Tibial nerve (tissue), 4 donors: ENCODE measurements around the gene PREP.

ENCODE experiments used
- EP300 ChIP-seq, 2 donors: sonication (generic); formaldehyde crosslinking; IDR thresholded peaks; one replicate each; pipeline ENCODE4 v1.6.1; 2017; ENCODE audit warnings: antibody characterized with exemption in 2 of 2, mild to moderate bottlenecking in 1 of 2
- POLR2A ChIP-seq, 2 donors: fragments of 450-650 bp; IDR thresholded peaks; one replicate each; pipeline ENCODE4 v1.6.1; 2017; ENCODE audit warnings: antibody characterized with exemption in 2 of 2, mild to moderate bottlenecking in 2 of 2, moderate library complexity in 2 of 2
- TF ChIP-seq, protein P1 (sequence below), 5 experiments: fragments of 200-600 bp in 3 of 5; fragments of 450-650 bp in 2 of 5; sonication (generic) in 3 of 5; IDR thresholded peaks; one replicate each; pipeline ENCODE4 v1.5.1; 2016 to 2019; ENCODE audit warnings: antibody characterized with exemption in 5 of 5, mild to moderate bottlenecking in 3 of 5, moderate library complexity in 2 of 5

DNA sequence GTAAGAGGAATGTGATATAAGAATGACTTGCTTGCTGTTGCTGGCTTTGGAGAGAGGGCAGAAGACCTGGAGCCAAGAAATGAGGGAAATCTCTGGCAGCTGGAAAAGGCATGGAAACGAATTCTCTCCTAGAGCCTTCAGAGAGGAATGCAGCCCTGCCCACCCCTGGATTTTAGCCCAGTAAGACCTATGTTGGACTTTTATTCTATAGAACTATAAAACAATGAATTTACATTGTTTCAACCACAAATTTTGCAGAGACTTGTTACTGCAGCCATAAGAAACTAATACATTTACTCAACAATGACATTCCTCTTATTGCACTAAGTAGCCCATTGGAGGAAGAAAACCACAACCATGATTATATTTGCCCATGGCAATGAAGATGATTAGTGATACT lies 39.5 kb upstream of the PREP start:
- TF ChIP-seq, protein P1, sequence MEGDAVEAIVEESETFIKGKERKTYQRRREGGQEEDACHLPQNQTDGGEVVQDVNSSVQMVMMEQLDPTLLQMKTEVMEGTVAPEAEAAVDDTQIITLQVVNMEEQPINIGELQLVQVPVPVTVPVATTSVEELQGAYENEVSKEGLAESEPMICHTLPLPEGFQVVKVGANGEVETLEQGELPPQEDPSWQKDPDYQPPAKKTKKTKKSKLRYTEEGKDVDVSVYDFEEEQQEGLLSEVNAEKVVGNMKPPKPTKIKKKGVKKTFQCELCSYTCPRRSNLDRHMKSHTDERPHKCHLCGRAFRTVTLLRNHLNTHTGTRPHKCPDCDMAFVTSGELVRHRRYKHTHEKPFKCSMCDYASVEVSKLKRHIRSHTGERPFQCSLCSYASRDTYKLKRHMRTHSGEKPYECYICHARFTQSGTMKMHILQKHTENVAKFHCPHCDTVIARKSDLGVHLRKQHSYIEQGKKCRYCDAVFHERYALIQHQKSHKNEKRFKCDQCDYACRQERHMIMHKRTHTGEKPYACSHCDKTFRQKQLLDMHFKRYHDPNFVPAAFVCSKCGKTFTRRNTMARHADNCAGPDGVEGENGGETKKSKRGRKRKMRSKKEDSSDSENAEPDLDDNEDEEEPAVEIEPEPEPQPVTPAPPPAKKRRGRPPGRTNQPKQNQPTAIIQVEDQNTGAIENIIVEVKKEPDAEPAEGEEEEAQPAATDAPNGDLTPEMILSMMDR (IDR thresholded peaks at IDR 0.05), result no peak
- TF ChIP-seq EP300 (IDR thresholded peaks at IDR 0.05), result no peak
- TF ChIP-seq POLR2A (IDR thresholded peaks at IDR 0.05), result no peak
